NCI-H2081 (cell line): ENCODE measurements around the gene CRTC3.

Source experiments
- DNase-seq, 2 experiments: peaks; one replicate each; lab custom pipeline; 2025; lab: John Stamatoyannopoulos, UW

The CRTC3 gene

GRCh38 chr15:90595763-90596155, 66.0 kb downstream of the CRTC3 start:
- no peak for DNase-seq

- DNase-seq: no peak
These were observed 67.2 kb downstream of the CRTC3 start for GRCh38 chr15:90596943-90597342.

GRCh38 chr15:90597577-90597976, 67.9 kb downstream of the CRTC3 start:
- DNase-seq: no peak

GRCh38 chr15:90598031-90598577, 68.4 kb downstream of the CRTC3 start:
- no peak for DNase-seq

- no peak for DNase-seq
These were observed 69.0 kb downstream of the CRTC3 start for GRCh38 chr15:90598679-90599078.

- DNase-seq: no peak
These were observed 69.4 kb downstream of the CRTC3 start for GRCh38 chr15:90599116-90599515.

- DNase-seq: no peak
These were observed 69.9 kb downstream of the CRTC3 start for GRCh38 chr15:90599644-90600043.

- DNase-seq: no peak
These were observed 71.2 kb downstream of the CRTC3 start for GRCh38 chr15:90600954-90601353.

- no peak for DNase-seq
These were observed 74.2 kb downstream of the CRTC3 start for GRCh38 chr15:90603893-90604292.

- DNase-seq: no peak
These were observed 76.9 kb downstream of the CRTC3 start for GRCh38 chr15:90606641-90607040.

- peak; percentile 4 to 18 for DNase-seq
These were observed 77.6 kb downstream of the CRTC3 start for GRCh38 chr15:90607361-90607760.

- DNase-seq: peak in 1 of 2 experiments; percentile 21
These were observed 79.8 kb downstream of the CRTC3 start for GRCh38 chr15:90609242-90610180.

GRCh38 chr15:90610190-90610589, 80.5 kb downstream of the CRTC3 start:
- DNase-seq: no peak

GRCh38 chr15:90611157-90611556, 81.4 kb downstream of the CRTC3 start:
- DNase-seq: no peak

- no peak for DNase-seq
These were observed 87.4 kb downstream of the CRTC3 start for GRCh38 chr15:90617171-90617570.

GRCh38 chr15:90617668-90618097, 88.0 kb downstream of the CRTC3 start:
- no peak for DNase-seq

- DNase-seq: peak; percentile 49 to 67
These were observed 88.8 kb downstream of the CRTC3 start for GRCh38 chr15:90618330-90619125.

GRCh38 chr15:90619468-90619867, 89.7 kb downstream of the CRTC3 start:
- DNase-seq: no peak

GRCh38 chr15:90619939-90620338, 90.2 kb downstream of the CRTC3 start:
- DNase-seq: no peak

GRCh38 chr15:90620379-90621067, 90.8 kb downstream of the CRTC3 start:
- DNase-seq: no peak

- no peak for DNase-seq
These were observed 94.1 kb downstream of the CRTC3 start for GRCh38 chr15:90623854-90624253.
